PC-3 (cell line): ENCODE data around the gene CATSPERE. TPM values are rescaled to one million over a fixed set of nuclear protein-coding genes. Genes with fewer than 3 reads are reported as not detected.

ENCODE experiments used
- ATAC-seq: fragments of 200-7000 bp; cut with Tn5 transposase; 2 replicates; pipeline ENCODE4 v1.9.1; 2020; ENCODE audit warnings: mild to moderate bottlenecking, moderate library complexity
- BruUV-seq: library from RNA; stranded (reverse); fragments of 400-500 nt; replicated peaks from 2 replicates; lab custom pipeline; 2021; lab: Mats Ljungman, UMichigan
- CTCF ChIA-PET: fragments of 300-600 bp; sonication (Branson Sonifier 250); formaldehyde crosslinking; loops from one replicate; lab custom pipeline; 2022; ENCODE audit warnings: antibody characterized with exemption; lab: Charles Lee
- POLR2A ChIA-PET: fragments of 300-600 bp; sonication (Branson Sonifier 250); formaldehyde crosslinking; loops from one replicate; lab custom pipeline; 2022; ENCODE audit warnings: antibody characterized with exemption; ENCODE audit not compliant: unreplicated experiment; lab: Charles Lee
- DNase-seq: peaks from one replicate; pipeline ENCODE4 v3.0.0-alpha.2; 2015
- H2AFZ ChIP-seq: fragments of 300-600 bp; sonication (generic); 2 replicates; pipeline ENCODE4 v1.6.0; 2016; ENCODE audit warnings: antibody characterized with exemption, low read length
- H3F3A ChIP-seq: fragments of 300-600 bp; sonication (generic); one replicate; pipeline ENCODE4 v1.6.0; 2017; ENCODE audit warnings: antibody characterized with exemption, low read length, control low read depth, mild to moderate bottlenecking; ENCODE audit not compliant: unreplicated experiment
- H3K27ac ChIP-seq: fragments of 300-600 bp; sonication (generic); 2 replicates; pipeline ENCODE4 v1.5.1; 2016; ENCODE audit warnings: mild to moderate bottlenecking, low read length
- H3K27me3 ChIP-seq: fragments of 300-600 bp; sonication (generic); 2 replicates; pipeline ENCODE4 v1.6.1; 2016; ENCODE audit warnings: low read length, mixed read lengths
- H3K36me3 ChIP-seq: fragments of 300-600 bp; sonication (generic); 2 replicates; pipeline ENCODE4 v1.6.1; 2016; ENCODE audit warnings: low read depth, mixed run types, low read length, mixed read lengths
- H3K4me1 ChIP-seq: fragments of 300-600 bp; sonication (generic); 2 replicates; pipeline ENCODE4 v1.5.1; 2016; ENCODE audit warnings: low read length; ENCODE audit not compliant: insufficient read depth
- H3K4me2 ChIP-seq: fragments of 300-600 bp; sonication (generic); 2 replicates; pipeline ENCODE4 v1.6.0; 2016; ENCODE audit warnings: low read length
- H3K4me3 ChIP-seq: fragments of 300-600 bp; sonication (generic); 2 replicates; pipeline ENCODE4 v1.5.1; 2016; ENCODE audit warnings: mild to moderate bottlenecking, low read length, mixed read lengths
- H3K79me2 ChIP-seq: fragments of 300-600 bp; sonication (generic); 2 replicates; pipeline ENCODE4 v1.6.1; 2017; ENCODE audit warnings: low read length, mixed read lengths
- H3K9ac ChIP-seq: fragments of 300-600 bp; sonication (generic); 2 replicates; pipeline ENCODE4 v1.6.0; 2016; ENCODE audit warnings: mild to moderate bottlenecking, low read length
- H3K9me2 ChIP-seq: fragments of 300-600 bp; sonication (generic); replicated peaks from 2 replicates; pipeline ENCODE4 v1.6.1; 2016; ENCODE audit warnings: mixed run types, low read length, mixed read lengths
- H3K9me3 ChIP-seq: fragments of 300-600 bp; sonication (generic); 2 replicates; pipeline ENCODE4 v1.6.1; 2016; ENCODE audit warnings: low read length, mixed read lengths
- H4K20me1 ChIP-seq: fragments of 300-600 bp; sonication (generic); 2 replicates; pipeline ENCODE4 v1.6.1; 2016; ENCODE audit warnings: low read length, mixed read lengths
- CTCF ChIP-seq: fragments of 300-600 bp; sonication (generic); conservative IDR thresholded peaks from 2 replicates; pipeline ENCODE4 v1.5.1; 2017; ENCODE audit warnings: antibody characterized with exemption, low read depth, mild to moderate bottlenecking, low read length
- EZH2 ChIP-seq: fragments of 300-600 bp; sonication (generic); IDR thresholded peaks from one replicate; pipeline ENCODE4 v1.6.1; 2017; ENCODE audit warnings: antibody characterized with exemption, mild to moderate bottlenecking, low read length; ENCODE audit not compliant: unreplicated experiment
- EZH2phosphoT487 ChIP-seq: fragments of 300-600 bp; sonication (generic); IDR thresholded peaks from 2 replicates; pipeline ENCODE4 v1.6.1; 2018; ENCODE audit warnings: mild to moderate bottlenecking, antibody characterized with exemption, low read length, borderline replicate concordance
- intact Hi-C: fragments of 100-400 bp; cut with micrococcal nuclease; formaldehyde crosslinking; loops from 2 replicates; pipeline ENCODE4 v1.9.0; 2023
- total RNA-seq: library from RNA; depleted of rRNA; stranded (reverse); fragments of >200 nt; gene quantifications from 2 replicates; pipeline ENCODE4 v1.2.3, GENCODE V29; 2014

The CATSPERE gene
- total RNA-seq, 1 experiment from 2014 or later: not detected

- Histone ChIP-seq H3K4me1 (peaks cover 28% of the 10 kb centered on the region), H3K27ac (no peak overlapping the region), H3K79me2 (peaks cover 63% of the 10 kb centered on the region), H3K27me3 (no peaks in the 10 kb centered on the region), H2AFZ (peak overlapping the region; percentile 66), H3K9me3 (no peaks in the 10 kb centered on the region), H3K9me2 (no peaks in the 10 kb centered on the region), H3K9ac (peak overlapping the region; percentile 90), H3K36me3 (peaks cover 20% of the 10 kb centered on the region), H3F3A (no peaks in the 10 kb centered on the region), H3K4me3 (peak overlapping the region; percentile 91), H3K4me2 (peak overlapping the region; percentile 93), H4K20me1 (peaks cover 27% of the 10 kb centered on the region)
- TSS peak; percentile 36 for BruUV-seq
- intact Hi-C loops: loop anchor here (2.0 to 10.0 kb wide), 3 partner anchors 60 to 308 kb away; no protein-coding TSS in a partner anchor
- TF ChIP-seq EZH2: no peak
- TF ChIP-seq CTCF: no peak
- no peak for TF ChIP-seq EZH2phosphoT487
- no peak for ATAC-seq
- CTCF ChIA-PET: interaction anchor here (0.7 kb wide), 1 partner anchor 388 kb away, joined by 4 read pairs; no protein-coding TSS in a partner anchor
- POLR2A ChIA-PET: no interaction called here
- DNase-seq: peak; percentile 20
Measured at GRCh38 chr1:244654108-244655038, 193.3 kb downstream of the CATSPERE start.

- TF ChIP-seq EZH2phosphoT487 (no peak), EZH2 (no peak), CTCF (no peak)
- POLR2A ChIA-PET: no interaction called here
- Histone ChIP-seq H3F3A (no peaks in the 10 kb centered on the region), H3K27ac (no peak overlapping the region), H3K9ac (peak overlapping the region; percentile 90; the same call in 1 of the 2 replicates), H3K9me3 (no peaks in the 10 kb centered on the region), H3K4me3 (peak overlapping the region; percentile 91), H2AFZ (no peak overlapping the region), H3K4me2 (peak overlapping the region; percentile 93), H3K4me1 (peaks cover 34% of the 10 kb centered on the region), H4K20me1 (peaks cover 27% of the 10 kb centered on the region), H3K27me3 (no peaks in the 10 kb centered on the region), H3K36me3 (peaks cover 22% of the 10 kb centered on the region), H3K9me2 (no peaks in the 10 kb centered on the region), H3K79me2 (peaks cover 71% of the 10 kb centered on the region)
- BruUV-seq: no TSS peak
- ATAC-seq (no peak), DNase-seq (no peak)
- CTCF ChIA-PET: no interaction called here
- intact Hi-C loops: loop anchor here (2.0 to 10.0 kb wide), 3 partner anchors 60 to 307 kb away; no protein-coding TSS in a partner anchor
Measured at GRCh38 chr1:244655186-244655585, 194.1 kb downstream of the CATSPERE start.
